Measurements from ENCODE around the gene ANKH.
A peak's percentile ranks its signal among the peaks of the same experiment; 100 is the strongest.

ANKH gene

GRCh38 chr5:14671414-14671813 is 200.2 kb downstream of the ANKH start:
- H3K9ac ChIP-seq (ENCODE audit: insufficient read length), result no peak overlapping the region
- no peaks in the 10 kb centered on the region; the same call in 1 of the 2 replicates for H3K36me3 ChIP-seq (ENCODE audit: insufficient read depth, low read length)
- DNase-seq (ENCODE audit: low read depth, low spot score), result no peak
- H3K27ac ChIP-seq, result no peak overlapping the region
- H3K9me3 ChIP-seq (ENCODE audit: low read depth, low read length), result no peaks in the 10 kb centered on the region
- TF ChIP-seq POLR2AphosphoS5 (IDR thresholded peaks at IDR 0.05; ENCODE audit: borderline replicate concordance, low read depth, low read length), result no peak
- no peak for TF ChIP-seq EZH2 (IDR thresholded peaks at IDR 0.05)
- TF ChIP-seq FOXP2 (optimal IDR thresholded peaks at IDR 0.05; ENCODE audit: control extremely low read depth, extremely low read length, insufficient read depth), result no peak
- no peak overlapping the region for H3K4me3 ChIP-seq

GRCh38 chr5:14669975-14670374 is 201.6 kb downstream of the ANKH start:
- Histone ChIP-seq H3K27ac (no peak overlapping the region), H3K9ac (ENCODE audit: insufficient read length) (no peak overlapping the region), H3K4me3 (no peak overlapping the region), H3K36me3 (ENCODE audit: insufficient read depth, low read length) (no peaks in the 10 kb centered on the region; the same call in 1 of the 2 replicates), H3K9me3 (ENCODE audit: low read depth, low read length) (no peaks in the 10 kb centered on the region)
- no peak for TF ChIP-seq EZH2 (IDR thresholded peaks at IDR 0.05)
- TF ChIP-seq FOXP2 (optimal IDR thresholded peaks at IDR 0.05; ENCODE audit: control extremely low read depth, extremely low read length, insufficient read depth), result no peak
- no peak for TF ChIP-seq POLR2AphosphoS5 (IDR thresholded peaks at IDR 0.05; ENCODE audit: borderline replicate concordance, low read depth, low read length)
- DNase-seq (ENCODE audit: low read depth, low spot score), result no peak

GRCh38 chr5:14669415-14669814 is 202.2 kb downstream of the ANKH start:
- Histone ChIP-seq H3K9me3 (ENCODE audit: low read depth, low read length) (no peaks in the 10 kb centered on the region), H3K36me3 (ENCODE audit: insufficient read depth, low read length) (no peaks in the 10 kb centered on the region; the same call in 1 of the 2 replicates)
- TF ChIP-seq POLR2AphosphoS5 (IDR thresholded peaks at IDR 0.05; ENCODE audit: borderline replicate concordance, low read depth, low read length) (no peak), FOXP2 (optimal IDR thresholded peaks at IDR 0.05; ENCODE audit: control extremely low read depth, extremely low read length, insufficient read depth) (no peak), EZH2 (IDR thresholded peaks at IDR 0.05) (no peak)

GRCh38 chr5:14668181-14668591 is 203.4 kb downstream of the ANKH start:
- H3K27ac ChIP-seq, result no peak overlapping the region
- H3K36me3 ChIP-seq (ENCODE audit: insufficient read depth, low read length), result no peaks in the 10 kb centered on the region
- TF ChIP-seq EZH2 (IDR thresholded peaks at IDR 0.05) (no peak), POLR2AphosphoS5 (IDR thresholded peaks at IDR 0.05; ENCODE audit: borderline replicate concordance, low read depth, low read length) (no peak), FOXP2 (optimal IDR thresholded peaks at IDR 0.05; ENCODE audit: control extremely low read depth, extremely low read length, insufficient read depth) (no peak)
- H3K9ac ChIP-seq (ENCODE audit: insufficient read length), result no peak overlapping the region
- no peaks in the 10 kb centered on the region for H3K9me3 ChIP-seq (ENCODE audit: low read depth, low read length)
- no peak overlapping the region for H3K4me3 ChIP-seq
- no peak for DNase-seq (ENCODE audit: low read depth, low spot score)

More at GRCh38 chr5:14669415-14669814, 202.2 kb downstream of the ANKH start:
- H3K4me3 ChIP-seq, result no peak overlapping the region
- DNase-seq (ENCODE audit: low read depth, low spot score), result no peak
- H3K9ac ChIP-seq (ENCODE audit: insufficient read length), result no peak overlapping the region
- no peak overlapping the region for H3K27ac ChIP-seq

GRCh38 chr5:14667770-14668169 is 203.8 kb downstream of the ANKH start:
- no peak for TF ChIP-seq EZH2 (IDR thresholded peaks at IDR 0.05)
- TF ChIP-seq POLR2AphosphoS5 (IDR thresholded peaks at IDR 0.05; ENCODE audit: borderline replicate concordance, low read depth, low read length), result no peak
- no peak for TF ChIP-seq FOXP2 (optimal IDR thresholded peaks at IDR 0.05; ENCODE audit: control extremely low read depth, extremely low read length, insufficient read depth)
- no peak overlapping the region for H3K9ac ChIP-seq (ENCODE audit: insufficient read length)
- no peak for DNase-seq (ENCODE audit: low read depth, low spot score)
- no peaks in the 10 kb centered on the region for H3K9me3 ChIP-seq (ENCODE audit: low read depth, low read length)
- H3K36me3 ChIP-seq (ENCODE audit: insufficient read depth, low read length), result no peaks in the 10 kb centered on the region
- H3K27ac ChIP-seq, result no peak overlapping the region
- H3K4me3 ChIP-seq, result no peak overlapping the region

- Histone ChIP-seq H3K9ac (ENCODE audit: insufficient read length) (no peak overlapping the region), H3K9me3 (ENCODE audit: low read depth, low read length) (no peaks in the 10 kb centered on the region), H3K4me3 (no peak overlapping the region), H3K27ac (no peak overlapping the region), H3K36me3 (ENCODE audit: insufficient read depth, low read length) (no peaks in the 10 kb centered on the region)
- DNase-seq (ENCODE audit: low read depth, low spot score), result no peak
- TF ChIP-seq EZH2 (IDR thresholded peaks at IDR 0.05), result no peak
- TF ChIP-seq FOXP2 (optimal IDR thresholded peaks at IDR 0.05; ENCODE audit: control extremely low read depth, extremely low read length, insufficient read depth), result no peak
- TF ChIP-seq POLR2AphosphoS5 (IDR thresholded peaks at IDR 0.05; ENCODE audit: borderline replicate concordance, low read depth, low read length), result no peak
Observed at GRCh38 chr5:14667290-14667689, 204.3 kb downstream of the ANKH start.

GRCh38 chr5:14666357-14666756 is 205.2 kb downstream of the ANKH start:
- no peaks in the 10 kb centered on the region for H3K36me3 ChIP-seq (ENCODE audit: insufficient read depth, low read length)
- no peak for TF ChIP-seq EZH2 (IDR thresholded peaks at IDR 0.05)
- TF ChIP-seq POLR2AphosphoS5 (IDR thresholded peaks at IDR 0.05; ENCODE audit: borderline replicate concordance, low read depth, low read length), result no peak
- no peak for TF ChIP-seq FOXP2 (optimal IDR thresholded peaks at IDR 0.05; ENCODE audit: control extremely low read depth, extremely low read length, insufficient read depth)
- no peak overlapping the region for H3K9ac ChIP-seq (ENCODE audit: insufficient read length)
- no peaks in the 10 kb centered on the region for H3K9me3 ChIP-seq (ENCODE audit: low read depth, low read length)
- H3K4me3 ChIP-seq, result peak overlapping the region; percentile 96
- no peak for DNase-seq (ENCODE audit: low read depth, low spot score)
- H3K27ac ChIP-seq, result no peak overlapping the region

- Histone ChIP-seq H3K27ac (no peak overlapping the region), H3K4me3 (peak overlapping the region; percentile 96), H3K9ac (ENCODE audit: insufficient read length) (no peak overlapping the region), H3K9me3 (ENCODE audit: low read depth, low read length) (no peaks in the 10 kb centered on the region), H3K36me3 (ENCODE audit: insufficient read depth, low read length) (no peaks in the 10 kb centered on the region)
- no peak for TF ChIP-seq FOXP2 (optimal IDR thresholded peaks at IDR 0.05; ENCODE audit: control extremely low read depth, extremely low read length, insufficient read depth)
- no peak for TF ChIP-seq EZH2 (IDR thresholded peaks at IDR 0.05)
- TF ChIP-seq POLR2AphosphoS5 (IDR thresholded peaks at IDR 0.05; ENCODE audit: borderline replicate concordance, low read depth, low read length), result no peak
- DNase-seq (ENCODE audit: low read depth, low spot score), result no peak
Observed at GRCh38 chr5:14665949-14666348, 205.6 kb downstream of the ANKH start.

Measured in SK-N-MC (cell line).